SW 1271 (cell line): ENCODE results near the gene ZNF664.
A peak's percentile ranks its signal among the peaks of the same experiment; 100 is the strongest.

Experiments used
- DNase-seq, 2 experiments: peaks; one replicate each; lab custom pipeline; 2025; lab: John Stamatoyannopoulos, UW

The ZNF664 gene

GRCh38 chr12:124033859-124034258 lies 60.8 kb downstream of the ZNF664 start:
- DNase-seq = no peak

- DNase-seq = no peak
Observed at GRCh38 chr12:124034297-124034696, 61.3 kb downstream of the ZNF664 start.

- no peak for DNase-seq
Observed at GRCh38 chr12:124035163-124035562, 62.1 kb downstream of the ZNF664 start.

GRCh38 chr12:124036171-124036598 lies 63.2 kb downstream of the ZNF664 start:
- DNase-seq = no peak

GRCh38 chr12:124036657-124037109 lies 63.7 kb downstream of the ZNF664 start:
- peak in 1 of 2 experiments; percentile 54 for DNase-seq

- DNase-seq = no peak
Observed at GRCh38 chr12:124037331-124037730, 64.3 kb downstream of the ZNF664 start.

- DNase-seq = no peak
Observed at GRCh38 chr12:124039276-124039675, 66.3 kb downstream of the ZNF664 start.

- no peak for DNase-seq
Observed at GRCh38 chr12:124040291-124040690, 67.3 kb downstream of the ZNF664 start.

GRCh38 chr12:124040737-124041136 lies 67.7 kb downstream of the ZNF664 start:
- no peak for DNase-seq

GRCh38 chr12:124041907-124042306 lies 68.9 kb downstream of the ZNF664 start:
- DNase-seq = no peak

GRCh38 chr12:124044021-124044420 lies 71.0 kb downstream of the ZNF664 start:
- no peak for DNase-seq

GRCh38 chr12:124044809-124045321 lies 71.8 kb downstream of the ZNF664 start:
- no peak for DNase-seq

GRCh38 chr12:124045671-124046455 lies 72.8 kb downstream of the ZNF664 start:
- no peak for DNase-seq

GRCh38 chr12:124046456-124046740 lies 73.4 kb downstream of the ZNF664 start:
- DNase-seq = no peak

- DNase-seq = no peak
Observed at GRCh38 chr12:124047045-124047566, 74.1 kb downstream of the ZNF664 start.

GRCh38 chr12:124049451-124050094 lies 76.6 kb downstream of the ZNF664 start:
- DNase-seq = no peak

- no peak for DNase-seq
Observed at GRCh38 chr12:124053851-124054250, 80.8 kb downstream of the ZNF664 start.

- DNase-seq = no peak
Observed at GRCh38 chr12:124055066-124055465, 82.1 kb downstream of the ZNF664 start.

- DNase-seq = no peak
Observed at GRCh38 chr12:124057691-124058090, 84.7 kb downstream of the ZNF664 start.

- DNase-seq = no peak
Observed at GRCh38 chr12:124059752-124060151, 86.7 kb downstream of the ZNF664 start.
